ENCODE data around the gene DOCK2. TPM values are rescaled to one million over a fixed set of nuclear protein-coding genes. Genes with fewer than 3 reads are reported as not detected.

Gene DOCK2
- total RNA-seq, 1 experiment from 2014 or later: 4.6 TPM

DNA sequence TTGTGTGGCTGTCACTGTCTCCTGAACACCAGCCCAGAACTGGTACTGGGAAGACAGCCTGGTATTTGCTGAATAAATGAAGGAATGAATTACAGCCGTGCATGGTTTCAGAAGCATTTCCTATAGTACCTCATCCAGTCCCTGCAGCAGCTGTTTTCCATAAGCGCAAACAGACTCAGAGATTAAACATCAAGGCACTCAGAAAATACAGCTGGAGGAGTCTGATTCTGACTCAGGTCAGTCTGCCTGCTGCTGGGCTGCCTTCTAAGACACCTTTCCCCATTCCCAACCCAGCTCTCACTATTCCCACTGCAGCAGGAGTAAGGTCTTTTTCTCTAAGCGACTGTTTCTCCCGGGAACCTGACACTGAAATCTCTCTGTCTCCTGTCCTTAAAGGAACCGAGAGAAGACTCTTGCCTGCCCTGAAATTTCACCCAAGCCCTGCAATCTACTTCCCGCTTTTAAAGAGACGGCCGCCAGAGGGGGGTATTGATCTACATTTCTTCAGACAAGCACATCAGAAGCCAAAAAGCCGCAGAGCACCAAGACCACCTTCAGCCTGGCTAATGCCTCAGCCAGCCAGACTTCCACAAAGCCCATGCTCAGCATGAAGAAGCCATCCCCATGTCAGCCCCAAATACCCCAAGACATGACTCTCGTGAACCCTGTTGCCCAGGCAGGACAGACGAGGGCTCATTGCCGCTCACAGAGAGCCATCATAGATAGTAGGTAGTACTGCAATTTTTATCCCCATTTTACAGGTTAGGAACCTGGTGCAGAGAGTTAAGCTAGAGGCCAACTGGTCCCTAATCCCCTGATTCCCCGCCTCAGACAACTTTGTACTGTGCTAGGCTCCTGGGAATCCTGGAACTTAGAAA is 463.2 kb downstream of the DOCK2 start:
- ATAC-seq (peak; percentile 89), DNase-seq (ENCODE audit: low spot score) (peak; percentile 90)
- TF ChIP-seq SOX15 (CRISPR knock-in tag; IDR thresholded peaks at IDR 0.05): no peak
- no peak for TF ChIP-seq PRRX2 (CRISPR knock-in tag; IDR thresholded peaks at IDR 0.05)
- TF ChIP-seq FOXP1 (CRISPR knock-in tag; IDR thresholded peaks at IDR 0.05; ENCODE audit: borderline replicate concordance): no peak
- TF ChIP-seq, protein P1, sequence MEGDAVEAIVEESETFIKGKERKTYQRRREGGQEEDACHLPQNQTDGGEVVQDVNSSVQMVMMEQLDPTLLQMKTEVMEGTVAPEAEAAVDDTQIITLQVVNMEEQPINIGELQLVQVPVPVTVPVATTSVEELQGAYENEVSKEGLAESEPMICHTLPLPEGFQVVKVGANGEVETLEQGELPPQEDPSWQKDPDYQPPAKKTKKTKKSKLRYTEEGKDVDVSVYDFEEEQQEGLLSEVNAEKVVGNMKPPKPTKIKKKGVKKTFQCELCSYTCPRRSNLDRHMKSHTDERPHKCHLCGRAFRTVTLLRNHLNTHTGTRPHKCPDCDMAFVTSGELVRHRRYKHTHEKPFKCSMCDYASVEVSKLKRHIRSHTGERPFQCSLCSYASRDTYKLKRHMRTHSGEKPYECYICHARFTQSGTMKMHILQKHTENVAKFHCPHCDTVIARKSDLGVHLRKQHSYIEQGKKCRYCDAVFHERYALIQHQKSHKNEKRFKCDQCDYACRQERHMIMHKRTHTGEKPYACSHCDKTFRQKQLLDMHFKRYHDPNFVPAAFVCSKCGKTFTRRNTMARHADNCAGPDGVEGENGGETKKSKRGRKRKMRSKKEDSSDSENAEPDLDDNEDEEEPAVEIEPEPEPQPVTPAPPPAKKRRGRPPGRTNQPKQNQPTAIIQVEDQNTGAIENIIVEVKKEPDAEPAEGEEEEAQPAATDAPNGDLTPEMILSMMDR (IDR thresholded peaks at IDR 0.05): peak; percentile 68
- Mint-ChIP-seq H3K4me1 (peaks cover 8% of the 10 kb centered on the region), H3K9me3 (peaks cover 7% of the 10 kb centered on the region), H3K4me3 (no peak overlapping the region), H3K27me3 (ENCODE audit: low read depth) (peaks cover 5% of the 10 kb centered on the region; the same call in 1 of the 2 replicates), H3K27ac (no peak overlapping the region), H3K36me3 (peaks cover 5% of the 10 kb centered on the region)
- POLR2A ChIA-PET: no interaction called here
- CTCF ChIA-PET: interaction anchor here (0.6 to 4.0 kb wide), 18 partner anchors 8 to 308 kb away, joined by 3 to 60 read pairs (median 4); no protein-coding TSS in a partner anchor

DNA sequence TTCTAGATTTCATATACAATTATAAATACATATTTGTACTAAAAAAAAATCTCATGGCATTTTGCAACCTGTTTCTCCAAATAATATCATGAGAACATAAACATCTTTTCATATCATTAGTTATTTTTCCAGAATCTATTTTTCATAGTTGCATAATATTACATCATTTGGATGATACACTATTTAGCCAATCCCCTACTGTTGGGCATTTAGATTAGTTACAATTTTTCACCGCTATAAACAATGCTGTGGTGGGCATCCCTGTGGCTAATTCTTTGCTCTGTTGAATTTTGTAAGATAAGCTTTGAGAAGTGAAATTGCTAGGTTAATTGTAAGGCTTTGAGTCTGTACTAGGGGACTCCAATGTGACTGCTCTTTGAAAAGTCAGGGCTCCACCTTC is 466.4 kb downstream of the DOCK2 start:
- no peak for DNase-seq (ENCODE audit: low spot score)
- POLR2A ChIA-PET: no interaction called here
- peaks cover 17% of the 10 kb centered on the region for H3K27me3 Mint-ChIP-seq (ENCODE audit: low read depth)
- H3K4me3 Mint-ChIP-seq: no peak overlapping the region
- ATAC-seq: no peak
- CTCF ChIA-PET: interaction anchor here (1.3 to 4.0 kb wide), 4 partner anchors 81 to 113 kb away, joined by 4 to 60 read pairs (median 6); no protein-coding TSS in a partner anchor
- H3K9me3 Mint-ChIP-seq: peaks cover 7% of the 10 kb centered on the region
- TF ChIP-seq OVOL2 (CRISPR knock-in tag; IDR thresholded peaks at IDR 0.05; ENCODE audit: borderline replicate concordance): no peak
- TF ChIP-seq, protein P2, sequence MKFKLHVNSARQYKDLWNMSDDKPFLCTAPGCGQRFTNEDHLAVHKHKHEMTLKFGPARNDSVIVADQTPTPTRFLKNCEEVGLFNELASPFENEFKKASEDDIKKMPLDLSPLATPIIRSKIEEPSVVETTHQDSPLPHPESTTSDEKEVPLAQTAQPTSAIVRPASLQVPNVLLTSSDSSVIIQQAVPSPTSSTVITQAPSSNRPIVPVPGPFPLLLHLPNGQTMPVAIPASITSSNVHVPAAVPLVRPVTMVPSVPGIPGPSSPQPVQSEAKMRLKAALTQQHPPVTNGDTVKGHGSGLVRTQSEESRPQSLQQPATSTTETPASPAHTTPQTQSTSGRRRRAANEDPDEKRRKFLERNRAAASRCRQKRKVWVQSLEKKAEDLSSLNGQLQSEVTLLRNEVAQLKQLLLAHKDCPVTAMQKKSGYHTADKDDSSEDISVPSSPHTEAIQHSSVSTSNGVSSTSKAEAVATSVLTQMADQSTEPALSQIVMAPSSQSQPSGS (CRISPR knock-in tag; IDR thresholded peaks at IDR 0.05; ENCODE audit: borderline replicate concordance, low read depth): no peak
- TF ChIP-seq, protein P3, sequence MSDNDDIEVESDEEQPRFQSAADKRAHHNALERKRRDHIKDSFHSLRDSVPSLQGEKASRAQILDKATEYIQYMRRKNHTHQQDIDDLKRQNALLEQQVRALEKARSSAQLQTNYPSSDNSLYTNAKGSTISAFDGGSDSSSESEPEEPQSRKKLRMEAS (CRISPR knock-in tag; IDR thresholded peaks at IDR 0.05): no peak
- TF ChIP-seq, protein P4, sequence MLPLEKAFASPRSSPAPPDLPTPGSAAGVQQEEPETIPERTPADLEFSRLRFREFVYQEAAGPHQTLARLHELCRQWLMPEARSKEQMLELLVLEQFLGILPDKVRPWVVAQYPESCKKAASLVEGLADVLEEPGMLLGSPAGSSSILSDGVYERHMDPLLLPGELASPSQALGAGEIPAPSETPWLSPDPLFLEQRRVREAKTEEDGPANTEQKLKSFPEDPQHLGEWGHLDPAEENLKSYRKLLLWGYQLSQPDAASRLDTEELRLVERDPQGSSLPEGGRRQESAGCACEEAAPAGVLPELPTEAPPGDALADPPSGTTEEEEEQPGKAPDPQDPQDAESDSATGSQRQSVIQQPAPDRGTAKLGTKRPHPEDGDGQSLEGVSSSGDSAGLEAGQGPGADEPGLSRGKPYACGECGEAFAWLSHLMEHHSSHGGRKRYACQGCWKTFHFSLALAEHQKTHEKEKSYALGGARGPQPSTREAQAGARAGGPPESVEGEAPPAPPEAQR (CRISPR knock-in tag; IDR thresholded peaks at IDR 0.05): no peak
- TF ChIP-seq MYBL2 (CRISPR knock-in tag; IDR thresholded peaks at IDR 0.05): no peak
- no peak for TF ChIP-seq NFE2L1 (CRISPR knock-in tag; IDR thresholded peaks at IDR 0.05)
- TF ChIP-seq EMX1 (CRISPR knock-in tag; IDR thresholded peaks at IDR 0.05): no peak
- TF ChIP-seq RORB (CRISPR knock-in tag; IDR thresholded peaks at IDR 0.05): no peak
- no peak for TF ChIP-seq ZNF396 (CRISPR knock-in tag; IDR thresholded peaks at IDR 0.05; ENCODE audit: borderline replicate concordance)
- TF ChIP-seq, protein P5, sequence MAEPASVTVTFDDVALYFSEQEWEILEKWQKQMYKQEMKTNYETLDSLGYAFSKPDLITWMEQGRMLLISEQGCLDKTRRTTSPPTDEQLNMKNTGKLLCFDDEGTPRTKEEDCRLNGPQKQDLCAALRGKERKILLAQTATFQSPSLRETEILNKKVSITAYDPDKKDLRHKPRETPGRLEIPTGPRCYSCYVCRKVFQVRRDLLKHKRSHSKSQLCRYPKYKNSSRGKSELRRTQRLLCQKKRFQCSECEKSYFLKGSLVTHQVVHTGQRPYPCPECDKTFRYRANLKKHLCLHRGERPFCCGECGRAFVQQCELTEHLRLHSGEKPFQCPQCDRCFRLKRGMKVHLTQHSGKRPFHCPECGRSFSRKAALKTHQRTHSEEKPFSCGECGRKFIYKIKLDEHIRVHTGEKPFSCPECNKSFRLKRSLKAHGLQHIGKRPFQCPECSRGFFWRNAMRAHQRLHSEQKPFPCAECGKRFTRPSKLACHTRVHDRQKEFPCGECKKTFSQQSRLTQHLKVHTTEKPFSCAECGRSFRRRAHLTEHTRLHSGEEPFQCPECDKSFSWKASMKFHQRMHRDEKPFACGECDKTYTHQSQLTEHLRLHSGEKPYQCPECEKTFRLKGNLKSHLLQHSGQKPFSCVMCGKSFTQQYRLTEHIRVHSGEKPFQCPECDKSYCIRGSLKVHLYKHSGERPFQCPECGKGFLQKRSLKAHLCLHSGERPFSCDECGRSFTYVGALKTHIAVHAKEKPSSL (CRISPR knock-in tag; conservative IDR thresholded peaks at IDR 0.05): no peak
- TF ChIP-seq CREB1 (CRISPR knock-in tag; IDR thresholded peaks at IDR 0.05): no peak
- TF ChIP-seq FOXJ3 (CRISPR knock-in tag; IDR thresholded peaks at IDR 0.05; ENCODE audit: borderline replicate concordance): no peak
- TF ChIP-seq ELF4 (CRISPR knock-in tag; IDR thresholded peaks at IDR 0.05; ENCODE audit: low read depth): no peak
- TF ChIP-seq, protein P6, sequence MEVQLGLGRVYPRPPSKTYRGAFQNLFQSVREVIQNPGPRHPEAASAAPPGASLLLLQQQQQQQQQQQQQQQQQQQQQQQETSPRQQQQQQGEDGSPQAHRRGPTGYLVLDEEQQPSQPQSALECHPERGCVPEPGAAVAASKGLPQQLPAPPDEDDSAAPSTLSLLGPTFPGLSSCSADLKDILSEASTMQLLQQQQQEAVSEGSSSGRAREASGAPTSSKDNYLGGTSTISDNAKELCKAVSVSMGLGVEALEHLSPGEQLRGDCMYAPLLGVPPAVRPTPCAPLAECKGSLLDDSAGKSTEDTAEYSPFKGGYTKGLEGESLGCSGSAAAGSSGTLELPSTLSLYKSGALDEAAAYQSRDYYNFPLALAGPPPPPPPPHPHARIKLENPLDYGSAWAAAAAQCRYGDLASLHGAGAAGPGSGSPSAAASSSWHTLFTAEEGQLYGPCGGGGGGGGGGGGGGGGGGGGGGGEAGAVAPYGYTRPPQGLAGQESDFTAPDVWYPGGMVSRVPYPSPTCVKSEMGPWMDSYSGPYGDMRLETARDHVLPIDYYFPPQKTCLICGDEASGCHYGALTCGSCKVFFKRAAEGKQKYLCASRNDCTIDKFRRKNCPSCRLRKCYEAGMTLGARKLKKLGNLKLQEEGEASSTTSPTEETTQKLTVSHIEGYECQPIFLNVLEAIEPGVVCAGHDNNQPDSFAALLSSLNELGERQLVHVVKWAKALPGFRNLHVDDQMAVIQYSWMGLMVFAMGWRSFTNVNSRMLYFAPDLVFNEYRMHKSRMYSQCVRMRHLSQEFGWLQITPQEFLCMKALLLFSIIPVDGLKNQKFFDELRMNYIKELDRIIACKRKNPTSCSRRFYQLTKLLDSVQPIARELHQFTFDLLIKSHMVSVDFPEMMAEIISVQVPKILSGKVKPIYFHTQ (CRISPR knock-in tag; IDR thresholded peaks at IDR 0.05): no peak
- H3K4me1 Mint-ChIP-seq: peaks cover 3% of the 10 kb centered on the region; the same call in 1 of the 2 replicates
- H3K27ac Mint-ChIP-seq: no peak overlapping the region
- peaks cover 5% of the 10 kb centered on the region for H3K36me3 Mint-ChIP-seq

Data from WTC11 (cell line).